Epidermal melanocyte (primary cell): ENCODE results near the gene MRPL57.
"Not testable (repeated sequence)": the region's sequence is repeated elsewhere in the genome, so short reads cannot be mapped to it uniquely, and the experiment has no call there.

Experiments used
- DNase-seq: peaks from one replicate; pipeline ENCODE4 v3.0.0; 2011; ENCODE audit warnings: low spot score; ENCODE audit not compliant: insufficient read length

MRPL57 gene

GRCh38 chr13:21176215-21176981, at the start of gene MRPL57, which contains the start of gene SKA3:
Gene MRPL57 (plus strand): TSS chr13:21176658. CDS start chr13:21176917, 259 bp downstream.
Gene SKA3 (minus strand): TSS chr13:21176552. CDS start chr13:21176477, 75 bp downstream.
- DNase-seq, result peak; percentile 88

GRCh38 chr13:21130116-21130515, 46.3 kb upstream of the MRPL57 start:
- DNase-seq, result no peak

GRCh38 chr13:21133077-21133476, 43.4 kb upstream of the MRPL57 start:
- DNase-seq, result no peak

GRCh38 chr13:21134475-21134874, 42.0 kb upstream of the MRPL57 start:
- DNase-seq, result no peak

- not testable (repeated sequence) for DNase-seq
These were observed 40.6 kb upstream of the MRPL57 start for GRCh38 chr13:21135833-21136232.

- no peak for DNase-seq
These were observed 38.8 kb upstream of the MRPL57 start for GRCh38 chr13:21137696-21138095.

GRCh38 chr13:21138561-21138960, 37.9 kb upstream of the MRPL57 start:
- DNase-seq, result no peak

- DNase-seq, result no peak
These were observed 37.1 kb upstream of the MRPL57 start for GRCh38 chr13:21139374-21139773.

GRCh38 chr13:21142766-21143165, 33.7 kb upstream of the MRPL57 start:
- DNase-seq, result no peak

GRCh38 chr13:21147827-21148226, 28.6 kb upstream of the MRPL57 start:
- no peak for DNase-seq

- no peak for DNase-seq
These were observed 27.8 kb upstream of the MRPL57 start for GRCh38 chr13:21148557-21149258.

GRCh38 chr13:21149568-21149967, 26.9 kb upstream of the MRPL57 start:
- no peak for DNase-seq

- DNase-seq, result no peak
These were observed 26.4 kb upstream of the MRPL57 start for GRCh38 chr13:21150013-21150412.

GRCh38 chr13:21152251-21152899, 24.1 kb upstream of the MRPL57 start:
- DNase-seq, result no peak

- DNase-seq, result no peak
These were observed 11.8 kb upstream of the MRPL57 start for GRCh38 chr13:21164631-21165030.

- not testable (repeated sequence) for DNase-seq
These were observed 10.9 kb upstream of the MRPL57 start for GRCh38 chr13:21165606-21166005.

- DNase-seq, result no peak
These were observed 5.0 kb upstream of the MRPL57 start for GRCh38 chr13:21171420-21171819.

- not testable (repeated sequence) for DNase-seq
These were observed 2.7 kb upstream of the MRPL57 start for GRCh38 chr13:21173767-21174166.

GRCh38 chr13:21175656-21176214, 723 bp upstream of the MRPL57 start:
- DNase-seq, result no peak

- no peak for DNase-seq
These were observed 475 bp downstream of the MRPL57 start for GRCh38 chr13:21176982-21177284.

GRCh38 chr13:21181671-21182070, 5.2 kb downstream of the MRPL57 start:
- no peak for DNase-seq

GRCh38 chr13:21186410-21186809, 10.0 kb downstream of the MRPL57 start:
- DNase-seq, result not testable (repeated sequence)
